ENCODE data around the gene TRIOBP.

The TRIOBP gene

GRCh38 chr22:37664249-37665101, 32.4 kb upstream of the TRIOBP start:
- DNase-seq = no peak

GRCh38 chr22:37665487-37665886, 31.4 kb upstream of the TRIOBP start:
- DNase-seq = no peak

- DNase-seq = no peak
Observed at GRCh38 chr22:37669586-37669985, 27.3 kb upstream of the TRIOBP start.

GRCh38 chr22:37672206-37672919, 24.5 kb upstream of the TRIOBP start:
- DNase-seq = no peak

GRCh38 chr22:37672920-37673455, 23.9 kb upstream of the TRIOBP start:
- no peak for DNase-seq

- no peak for DNase-seq
Observed at GRCh38 chr22:37674248-37674647, 22.6 kb upstream of the TRIOBP start.

- peak; percentile 99 for DNase-seq
Observed at GRCh38 chr22:37674951-37675929, 21.6 kb upstream of the TRIOBP start, which contains the start of gene LGALS1. Gene LGALS1, plus strand, starts transcription at chr22:37675636. Its CDS starts 67 bp downstream, at chr22:37675703.

GRCh38 chr22:37675930-37676735, 20.7 kb upstream of the TRIOBP start:
- DNase-seq = peak; percentile 79

- peak; percentile 95 for DNase-seq
Observed at GRCh38 chr22:37676736-37677492, 19.9 kb upstream of the TRIOBP start.

- DNase-seq = no peak
Observed at GRCh38 chr22:37677493-37677974, 19.3 kb upstream of the TRIOBP start.

- no peak for DNase-seq
Observed at GRCh38 chr22:37678372-37678771, 18.5 kb upstream of the TRIOBP start.

GRCh38 chr22:37679670-37680069, 17.2 kb upstream of the TRIOBP start:
- no peak for DNase-seq

GRCh38 chr22:37680191-37680851, 16.5 kb upstream of the TRIOBP start:
- DNase-seq = no peak

- DNase-seq = no peak
Observed at GRCh38 chr22:37681001-37681424, 15.8 kb upstream of the TRIOBP start.

- DNase-seq = peak; percentile 79
Observed at GRCh38 chr22:37681556-37682049, 15.2 kb upstream of the TRIOBP start.

GRCh38 chr22:37684803-37685615, 11.8 kb upstream of the TRIOBP start:
- DNase-seq = no peak

- DNase-seq = peak; percentile 91
Observed at GRCh38 chr22:37686002-37686982, 10.6 kb upstream of the TRIOBP start, which contains the start of gene NOL12. Gene NOL12, plus strand, starts transcription at chr22:37686343. Its CDS starts 50 bp downstream, at chr22:37686393.
